VCaP (cell line): ENCODE measurements around the gene EPB41L4B.

Experiments used
- H3K27ac ChIP-seq: fragments of 450-650 bp; 2 replicates; pipeline ENCODE4 v1.5.1; 2017
- CTCF ChIP-seq: fragments of 450-650 bp; conservative IDR thresholded peaks from 2 replicates; pipeline ENCODE4 v1.5.1; 2017; ENCODE audit warnings: mild to moderate bottlenecking, moderate library complexity

The EPB41L4B gene

GRCh38 chr9:109309282-109309681 lies 11.6 kb downstream of the EPB41L4B start:
- no peak for TF ChIP-seq CTCF
- H3K27ac ChIP-seq, result no peak overlapping the region

DNA sequence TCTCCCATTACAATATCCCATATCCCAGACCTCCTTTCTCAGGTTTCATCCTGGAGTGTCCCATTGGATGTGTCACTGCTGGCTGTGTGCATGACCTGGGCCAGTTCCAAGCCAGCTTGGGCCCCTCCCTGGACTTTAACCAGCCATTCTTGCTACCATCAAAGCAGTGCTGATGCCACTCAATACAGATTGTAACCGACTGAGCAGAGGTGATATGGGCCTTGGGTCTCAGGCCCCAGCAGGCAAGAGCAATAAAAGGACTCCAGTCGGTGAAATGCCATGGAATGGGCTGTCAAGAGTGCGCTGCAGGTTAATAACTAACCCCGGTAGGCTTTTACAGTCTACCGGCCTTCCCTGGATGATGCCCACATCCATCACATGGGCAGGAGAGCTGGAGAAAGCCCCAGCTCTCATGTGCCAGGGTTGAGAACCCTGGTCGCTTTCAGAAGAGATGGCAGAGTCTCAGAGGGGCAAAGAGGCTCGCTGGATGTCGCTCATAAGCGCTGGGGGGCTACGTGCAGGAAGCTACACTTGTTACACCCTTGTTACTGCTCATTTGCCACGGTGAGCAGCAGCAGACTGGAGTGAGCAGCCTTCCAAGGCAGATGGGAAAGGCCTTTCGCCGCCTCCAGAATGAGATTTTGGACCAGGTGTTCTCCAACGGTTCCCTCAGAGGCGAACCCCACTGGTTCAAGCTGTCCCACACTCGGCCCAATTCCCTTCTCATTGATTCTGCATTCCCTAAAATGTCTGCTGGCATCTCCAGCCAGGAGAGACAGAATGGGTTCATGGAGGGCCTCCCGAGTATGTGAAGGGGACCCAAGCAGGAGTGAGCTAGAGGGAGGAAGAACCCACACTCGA lies 13.2 kb downstream of the EPB41L4B start:
- TF ChIP-seq CTCF, result no peak
- H3K27ac ChIP-seq, result peak overlapping the region; percentile 22; the same call in 1 of the 2 replicates

GRCh38 chr9:109305801-109306200 lies 15.1 kb downstream of the EPB41L4B start:
- no peak for TF ChIP-seq CTCF
- peak overlapping the region; percentile 22; the same call in 1 of the 2 replicates for H3K27ac ChIP-seq

DNA sequence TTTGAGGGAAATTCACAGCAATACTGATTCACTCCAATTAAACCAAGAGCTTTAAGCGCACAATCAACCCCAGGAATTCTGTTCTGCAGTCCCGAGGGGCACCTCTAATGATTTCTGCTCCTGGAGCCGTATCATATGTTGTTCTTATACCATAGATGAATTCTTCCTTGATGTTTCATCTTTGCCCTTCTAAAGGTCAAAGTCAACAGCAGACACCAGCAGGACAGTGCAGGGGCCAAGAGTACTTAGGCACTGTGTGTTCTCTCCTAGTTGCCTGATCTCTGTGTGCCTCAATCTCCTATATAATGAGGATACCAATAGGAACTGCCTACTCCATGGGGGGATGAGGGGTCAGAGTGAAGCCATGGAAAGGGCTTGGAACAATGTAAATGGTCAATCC lies 16.5 kb downstream of the EPB41L4B start:
- no peak for TF ChIP-seq CTCF
- H3K27ac ChIP-seq, result peak overlapping the region; percentile 88

- H3K27ac ChIP-seq, result peak overlapping the region; percentile 88
- no peak for TF ChIP-seq CTCF
These were observed 17.0 kb downstream of the EPB41L4B start for GRCh38 chr9:109303900-109304299.

DNA sequence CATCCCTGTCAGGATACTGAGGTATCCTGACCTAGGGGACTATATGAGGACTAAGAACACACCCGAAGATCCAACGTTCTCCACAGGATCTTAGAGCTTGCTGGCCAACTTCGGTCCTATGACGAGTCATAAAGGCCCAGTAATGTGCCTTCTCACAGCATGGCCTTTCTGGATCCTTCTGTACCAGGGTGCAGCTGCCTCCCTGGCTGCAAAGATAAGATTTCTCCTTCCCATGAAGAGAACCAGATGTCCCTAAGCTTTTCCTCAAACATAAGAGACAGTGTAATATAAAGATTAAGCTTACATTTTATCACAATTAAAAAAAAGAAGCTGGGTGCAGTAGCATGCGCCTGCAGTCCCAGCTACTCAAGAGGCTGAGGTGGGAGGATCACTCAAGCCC lies 18.3 kb downstream of the EPB41L4B start:
- TF ChIP-seq CTCF, result no peak
- H3K27ac ChIP-seq, result peak overlapping the region; percentile 88

DNA sequence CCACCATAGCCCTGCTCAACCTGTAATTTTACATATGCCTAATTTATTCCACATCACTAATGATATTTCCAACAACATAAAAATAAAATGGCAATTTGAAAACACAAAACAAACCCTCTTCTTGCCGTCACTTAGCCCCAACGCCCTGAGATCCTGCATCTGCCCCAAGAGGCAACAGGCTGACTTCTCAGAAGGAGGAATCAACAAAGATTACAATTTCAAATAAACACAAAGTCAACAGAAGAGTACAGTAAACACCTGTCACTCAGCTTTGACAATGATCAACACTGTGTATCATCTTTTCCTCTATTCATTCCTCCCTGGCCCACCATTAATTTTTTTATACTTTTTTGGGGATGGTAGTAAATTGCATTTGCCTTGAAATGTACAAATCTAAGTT lies 19.8 kb downstream of the EPB41L4B start:
- TF ChIP-seq CTCF, result no peak; the same call in 1 of the 2 replicates

More for the DNA sequence above, 19.8 kb downstream of the EPB41L4B start:
- peak overlapping the region; percentile 88 for H3K27ac ChIP-seq
